Central memory CD8-positive, alpha-beta T cell (primary cell): ENCODE measurements around the gene ATG101.

ENCODE experiments used
- ATAC-seq: fragments of 150-1000 bp; cut with Tn5 transposase; replicated peaks from 2 replicates; pipeline ENCODE4 v1.10.0; 2022; ENCODE audit warnings: mild to moderate bottlenecking, moderate FRiP score, moderate number of reproducible peaks; ENCODE audit not compliant: poor library complexity, severe bottlenecking; ENCODE audit errors: extremely low read depth
- DNase-seq, 2 donors: peaks; one replicate each; pipeline ENCODE4 v3.0.0; 2021; ENCODE audit warnings: low spot score in 2 of 2
- H3K27ac Mint-ChIP-seq: one replicate; pipeline ENCODE4 v1.8.0; 2022; ENCODE audit warnings: low read depth, mild to moderate bottlenecking, moderate library complexity, mixed read lengths
- H3K27me3 Mint-ChIP-seq: one replicate; pipeline ENCODE4 v1.8.0; 2022; ENCODE audit warnings: mixed read lengths
- H3K36me3 Mint-ChIP-seq: one replicate; pipeline ENCODE4 v1.8.0; 2022; ENCODE audit warnings: mild to moderate bottlenecking, moderate library complexity, mixed read lengths; ENCODE audit not compliant: insufficient read depth
- H3K4me1 Mint-ChIP-seq: one replicate; pipeline ENCODE4 v1.8.0; 2022; ENCODE audit warnings: mixed read lengths
- H3K4me3 Mint-ChIP-seq: one replicate; pipeline ENCODE4 v1.8.0; 2022; ENCODE audit warnings: mild to moderate bottlenecking, moderate library complexity, mixed read lengths
- H3K9me3 Mint-ChIP-seq: one replicate; pipeline ENCODE4 v1.8.0; 2022; ENCODE audit warnings: mixed read lengths

ATG101 gene

GRCh38 chr12:52055731-52056711, 13.8 kb upstream of the ATG101 start:
- Mint-ChIP-seq H3K9me3 (no peaks in the 10 kb centered on the region), H3K27ac (no peak overlapping the region), H3K4me3 (no peak overlapping the region), H3K36me3 (peaks cover 8% of the 10 kb centered on the region), H3K27me3 (no peaks in the 10 kb centered on the region), H3K4me1 (peaks cover 13% of the 10 kb centered on the region)
- no peak for ATAC-seq
- no peak for DNase-seq

GRCh38 chr12:52056801-52057637, 12.8 kb upstream of the ATG101 start:
- Mint-ChIP-seq H3K4me3 (no peak overlapping the region), H3K9me3 (no peaks in the 10 kb centered on the region), H3K27ac (no peak overlapping the region), H3K36me3 (peaks cover 4% of the 10 kb centered on the region), H3K4me1 (peaks cover 3% of the 10 kb centered on the region), H3K27me3 (no peaks in the 10 kb centered on the region)
- no peak for ATAC-seq
- no peak for DNase-seq

GRCh38 chr12:52057638-52058576, 11.9 kb upstream of the ATG101 start:
- Mint-ChIP-seq H3K4me1 (no peaks in the 10 kb centered on the region), H3K36me3 (peaks cover 4% of the 10 kb centered on the region), H3K4me3 (no peak overlapping the region), H3K9me3 (no peaks in the 10 kb centered on the region), H3K27me3 (no peaks in the 10 kb centered on the region), H3K27ac (no peak overlapping the region)
- DNase-seq = no peak
- no peak for ATAC-seq

GRCh38 chr12:52058631-52059361, 11.0 kb upstream of the ATG101 start:
- no peaks in the 10 kb centered on the region for H3K4me1 Mint-ChIP-seq
- peaks cover 2% of the 10 kb centered on the region for H3K36me3 Mint-ChIP-seq
- no peaks in the 10 kb centered on the region for H3K9me3 Mint-ChIP-seq
- DNase-seq = no peak
- no peak overlapping the region for H3K27ac Mint-ChIP-seq
- ATAC-seq = no peak
- H3K27me3 Mint-ChIP-seq = peaks cover 6% of the 10 kb centered on the region
- no peak overlapping the region for H3K4me3 Mint-ChIP-seq

- DNase-seq = no peak
- Mint-ChIP-seq H3K36me3 (no peaks in the 10 kb centered on the region), H3K27ac (no peak overlapping the region), H3K9me3 (no peaks in the 10 kb centered on the region), H3K4me1 (no peaks in the 10 kb centered on the region), H3K27me3 (peaks cover 17% of the 10 kb centered on the region), H3K4me3 (no peak overlapping the region)
- no peak for ATAC-seq
Observed at GRCh38 chr12:52059582-52060497, 9.9 kb upstream of the ATG101 start.

- DNase-seq = no peak
- Mint-ChIP-seq H3K9me3 (no peaks in the 10 kb centered on the region), H3K4me1 (no peaks in the 10 kb centered on the region), H3K36me3 (no peaks in the 10 kb centered on the region), H3K4me3 (no peak overlapping the region), H3K27ac (no peak overlapping the region), H3K27me3 (peaks cover 25% of the 10 kb centered on the region)
- no peak for ATAC-seq
Observed at GRCh38 chr12:52060498-52061177, 9.1 kb upstream of the ATG101 start.

GRCh38 chr12:52061470-52062166, 8.2 kb upstream of the ATG101 start:
- DNase-seq = no peak
- ATAC-seq = no peak
- Mint-ChIP-seq H3K36me3 (no peaks in the 10 kb centered on the region), H3K9me3 (no peaks in the 10 kb centered on the region), H3K4me1 (no peaks in the 10 kb centered on the region), H3K27ac (no peak overlapping the region), H3K4me3 (no peak overlapping the region), H3K27me3 (peaks cover 31% of the 10 kb centered on the region)

- ATAC-seq = no peak
- Mint-ChIP-seq H3K27ac (no peak overlapping the region), H3K4me3 (no peak overlapping the region), H3K36me3 (no peaks in the 10 kb centered on the region), H3K9me3 (no peaks in the 10 kb centered on the region), H3K27me3 (peaks cover 31% of the 10 kb centered on the region), H3K4me1 (no peaks in the 10 kb centered on the region)
- DNase-seq = no peak
Observed at GRCh38 chr12:52062167-52063081, 7.4 kb upstream of the ATG101 start.

- H3K4me3 Mint-ChIP-seq = no peak overlapping the region
- DNase-seq (no peak), ATAC-seq (no peak)
- H3K9me3 Mint-ChIP-seq = no peaks in the 10 kb centered on the region
- H3K27ac Mint-ChIP-seq = no peak overlapping the region
- H3K4me1 Mint-ChIP-seq = no peaks in the 10 kb centered on the region
- H3K27me3 Mint-ChIP-seq = peaks cover 31% of the 10 kb centered on the region
- no peaks in the 10 kb centered on the region for H3K36me3 Mint-ChIP-seq
Observed at GRCh38 chr12:52063082-52063924, 6.5 kb upstream of the ATG101 start.
